Measurements from ENCODE around the gene CSTF1. TPM values are rescaled to one million over a fixed set of nuclear protein-coding genes. Genes with fewer than 3 reads are reported as not detected.

The CSTF1 gene
- polyA plus RNA-seq, 1 of the 3 experiments (the other 2 are of a cell fraction), result 23.4 TPM

DNA sequence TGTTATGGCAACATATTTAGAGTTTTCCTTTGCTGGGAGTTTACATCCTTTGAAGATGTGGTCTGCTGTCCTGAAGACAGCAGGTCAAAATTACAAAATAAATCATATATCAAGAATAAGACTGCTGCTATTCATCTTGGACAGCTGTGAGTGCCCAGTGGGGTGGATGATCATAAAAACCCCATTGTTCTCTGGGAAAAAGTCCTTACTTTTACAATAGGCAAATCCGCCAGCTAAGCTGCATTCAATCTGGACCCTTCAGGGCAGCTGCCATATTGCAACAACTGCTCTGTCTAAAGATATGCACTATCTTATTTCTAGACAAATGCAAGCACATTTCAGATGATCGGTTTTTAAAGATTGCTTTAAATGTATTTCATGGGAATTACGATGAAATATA is 39.0 kb downstream of the CSTF1 start:
- TF ChIP-seq, protein P1, sequence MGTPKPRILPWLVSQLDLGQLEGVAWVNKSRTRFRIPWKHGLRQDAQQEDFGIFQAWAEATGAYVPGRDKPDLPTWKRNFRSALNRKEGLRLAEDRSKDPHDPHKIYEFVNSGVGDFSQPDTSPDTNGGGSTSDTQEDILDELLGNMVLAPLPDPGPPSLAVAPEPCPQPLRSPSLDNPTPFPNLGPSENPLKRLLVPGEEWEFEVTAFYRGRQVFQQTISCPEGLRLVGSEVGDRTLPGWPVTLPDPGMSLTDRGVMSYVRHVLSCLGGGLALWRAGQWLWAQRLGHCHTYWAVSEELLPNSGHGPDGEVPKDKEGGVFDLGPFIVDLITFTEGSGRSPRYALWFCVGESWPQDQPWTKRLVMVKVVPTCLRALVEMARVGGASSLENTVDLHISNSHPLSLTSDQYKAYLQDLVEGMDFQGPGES (IDR thresholded peaks at IDR 0.05; ENCODE audit: low read depth, low read length), result no peak
- TF ChIP-seq POLR2AphosphoS5 (IDR thresholded peaks at IDR 0.05; ENCODE audit: low read depth, low read length), result no peak
- no peak for TF ChIP-seq EP300 (IDR thresholded peaks at IDR 0.05; ENCODE audit: borderline replicate concordance in 1 of 2, low read depth in 1 of 2, low read length in 1 of 2)
- TF ChIP-seq TCF12 (IDR thresholded peaks at IDR 0.05), result no peak
- no peak for TF ChIP-seq NRF1 (IDR thresholded peaks at IDR 0.05; ENCODE audit: low read depth, low read length)
- TF ChIP-seq FOXM1 (IDR thresholded peaks at IDR 0.05; ENCODE audit: low read depth), result no peak
- no peak for TF ChIP-seq RAD21 (IDR thresholded peaks at IDR 0.05; ENCODE audit: low read length)
- TF ChIP-seq YY1 (IDR thresholded peaks at IDR 0.05; ENCODE audit: low read depth), result no peak
- TF ChIP-seq TEAD4 (IDR thresholded peaks at IDR 0.05; ENCODE audit: borderline replicate concordance, insufficient read depth), result no peak
- TF ChIP-seq SIN3A (IDR thresholded peaks at IDR 0.05; ENCODE audit: borderline replicate concordance, low read depth, low read length), result no peak
- TF ChIP-seq NFIC (IDR thresholded peaks at IDR 0.05; ENCODE audit: borderline replicate concordance), result no peak
- TF ChIP-seq GATA2 (CRISPR knock-in tag; IDR thresholded peaks at IDR 0.05), result no peak
- WGBS (ENCODE audit: low lambda C conversion rate), result 46% methylated on average over 3 of the region's 3 CpGs
- no peak overlapping the region for H3K4me3 ChIP-seq (ENCODE audit: low read depth in 2 of 2, low read length in 1 of 2)
- H2AFZ ChIP-seq (ENCODE audit: low read depth), result no peak overlapping the region
- H3K9me2 ChIP-seq, result no peaks in the 10 kb centered on the region
- no peaks in the 10 kb centered on the region for H3K9me3 ChIP-seq
- ChIA-PET POLR2A (no interaction called here), CTCF (no interaction called here)
- DNase-seq, result no peak
- H3K27me3 ChIP-seq (ENCODE audit: insufficient read depth), result no peaks in the 10 kb centered on the region
- H3K27ac ChIP-seq (ENCODE audit: low read depth in 2 of 2, low read length in 1 of 2), result no peak overlapping the region
- no peak overlapping the region for H3K9ac ChIP-seq
- no peaks in the 10 kb centered on the region; a peak in 1 of 4 replicates for H3K4me1 ChIP-seq (ENCODE audit: control insufficient read depth in 1 of 2, insufficient read depth in 2 of 2, low read depth in 1 of 2, low read length in 1 of 2)
- no peak overlapping the region for H3K4me2 ChIP-seq
- no peaks in the 10 kb centered on the region for H3F3A ChIP-seq (replicated peaks; ENCODE audit: insufficient read depth)
- H4K20me1 ChIP-seq (ENCODE audit: insufficient read depth), result no peaks in the 10 kb centered on the region
- no peaks in the 10 kb centered on the region for H3K79me2 ChIP-seq (ENCODE audit: insufficient read depth)
- H3K36me3 ChIP-seq (replicated peaks in 1 of 2; ENCODE audit: control insufficient read depth in 1 of 2, insufficient read depth in 2 of 2, low read length in 1 of 2), result no peaks in the 10 kb centered on the region

DNA sequence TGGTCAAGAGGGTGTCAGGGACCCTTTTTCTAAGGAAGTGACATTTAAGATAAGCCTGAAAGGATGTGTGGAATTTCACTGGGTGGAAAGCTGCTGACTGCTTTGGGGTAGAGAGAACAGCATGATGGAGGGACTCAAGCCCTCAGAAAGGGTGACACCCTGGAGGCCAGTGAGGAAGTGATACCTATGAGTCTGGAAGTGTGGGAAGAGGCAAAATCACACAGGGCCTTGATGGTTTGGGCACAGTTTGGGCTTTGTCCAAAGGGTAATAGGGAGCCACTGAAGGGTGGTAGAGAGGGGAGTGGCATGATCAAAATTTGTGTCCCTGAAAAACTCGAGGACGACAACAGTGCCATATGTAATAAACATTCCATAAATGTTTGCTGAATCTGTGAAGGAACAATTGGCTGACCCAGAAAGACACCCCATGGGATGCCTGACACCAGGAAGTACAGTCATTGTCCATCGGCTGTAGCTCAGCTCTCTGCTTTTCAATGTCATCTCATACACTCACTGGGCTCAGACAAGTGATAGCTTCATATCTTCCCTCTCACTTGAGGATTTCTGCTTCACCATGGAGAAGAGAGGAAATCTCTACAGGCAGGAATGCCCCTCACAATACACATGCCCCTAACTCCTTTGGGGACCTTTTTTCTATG is 40.9 kb downstream of the CSTF1 start:
- Histone ChIP-seq H3K9me3 (no peaks in the 10 kb centered on the region), H2AFZ (ENCODE audit: low read depth) (peak overlapping the region; percentile 40; the same call in 1 of the 2 replicates), H3F3A (replicated peaks; ENCODE audit: insufficient read depth) (no peaks in the 10 kb centered on the region), H3K27me3 (ENCODE audit: insufficient read depth) (no peaks in the 10 kb centered on the region), H3K36me3 (replicated peaks in 1 of 2; ENCODE audit: control insufficient read depth in 1 of 2, insufficient read depth in 2 of 2, low read length in 1 of 2) (no peaks in the 10 kb centered on the region), H3K9me2 (no peaks in the 10 kb centered on the region), H3K27ac (ENCODE audit: low read depth in 2 of 2, low read length in 1 of 2) (no peak overlapping the region), H3K4me1 (ENCODE audit: control insufficient read depth in 1 of 2, insufficient read depth in 2 of 2, low read depth in 1 of 2, low read length in 1 of 2) (no peaks in the 10 kb centered on the region; a peak in 1 of 4 replicates), H4K20me1 (ENCODE audit: insufficient read depth) (no peaks in the 10 kb centered on the region), H3K4me2 (no peak overlapping the region), H3K4me3 (ENCODE audit: low read depth in 2 of 2, low read length in 1 of 2) (no peak overlapping the region), H3K9ac (no peak overlapping the region), H3K79me2 (ENCODE audit: insufficient read depth) (no peaks in the 10 kb centered on the region)
- POLR2A ChIA-PET, result no interaction called here
- WGBS (ENCODE audit: low lambda C conversion rate), result 51% methylated on average over 3 of the region's 3 CpGs
- no peak for DNase-seq
- CTCF ChIA-PET, result interaction anchor here (1.3 to 1.5 kb wide), 2 partner anchors 14 to 35 kb away, joined by 3 read pairs; no protein-coding TSS in a partner anchor
- TF ChIP-seq MEF2A (IDR thresholded peaks at IDR 0.05; ENCODE audit: borderline replicate concordance, low read depth) (no peak), EP300 (IDR thresholded peaks at IDR 0.05; ENCODE audit: borderline replicate concordance in 1 of 2, low read depth in 1 of 2, low read length in 1 of 2) (no peak), MXI1 (IDR thresholded peaks at IDR 0.05; ENCODE audit: low read depth, low read length) (no peak), SMC3 (IDR thresholded peaks at IDR 0.05; ENCODE audit: low read depth, low read length) (no peak), TCF12 (IDR thresholded peaks at IDR 0.05) (no peak), RFX5 (IDR thresholded peaks at IDR 0.05; ENCODE audit: low read length) (no peak), NRF1 (IDR thresholded peaks at IDR 0.05; ENCODE audit: low read depth, low read length) (no peak), GATA2 (CRISPR knock-in tag; IDR thresholded peaks at IDR 0.05) (no peak), TAF1 (IDR thresholded peaks at IDR 0.05; ENCODE audit: borderline replicate concordance, low read depth, low read length) (no peak)
- TF ChIP-seq, protein P2, sequence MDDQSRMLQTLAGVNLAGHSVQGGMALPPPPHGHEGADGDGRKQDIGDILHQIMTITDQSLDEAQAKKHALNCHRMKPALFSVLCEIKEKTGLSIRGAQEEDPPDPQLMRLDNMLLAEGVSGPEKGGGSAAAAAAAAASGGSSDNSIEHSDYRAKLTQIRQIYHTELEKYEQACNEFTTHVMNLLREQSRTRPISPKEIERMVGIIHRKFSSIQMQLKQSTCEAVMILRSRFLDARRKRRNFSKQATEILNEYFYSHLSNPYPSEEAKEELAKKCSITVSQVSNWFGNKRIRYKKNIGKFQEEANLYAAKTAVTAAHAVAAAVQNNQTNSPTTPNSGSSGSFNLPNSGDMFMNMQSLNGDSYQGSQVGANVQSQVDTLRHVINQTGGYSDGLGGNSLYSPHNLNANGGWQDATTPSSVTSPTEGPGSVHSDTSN (IDR thresholded peaks at IDR 0.05), result no peak
- TF ChIP-seq, protein P1 (IDR thresholded peaks at IDR 0.05; ENCODE audit: low read depth, low read length), result no peak
- TF ChIP-seq, protein P3, sequence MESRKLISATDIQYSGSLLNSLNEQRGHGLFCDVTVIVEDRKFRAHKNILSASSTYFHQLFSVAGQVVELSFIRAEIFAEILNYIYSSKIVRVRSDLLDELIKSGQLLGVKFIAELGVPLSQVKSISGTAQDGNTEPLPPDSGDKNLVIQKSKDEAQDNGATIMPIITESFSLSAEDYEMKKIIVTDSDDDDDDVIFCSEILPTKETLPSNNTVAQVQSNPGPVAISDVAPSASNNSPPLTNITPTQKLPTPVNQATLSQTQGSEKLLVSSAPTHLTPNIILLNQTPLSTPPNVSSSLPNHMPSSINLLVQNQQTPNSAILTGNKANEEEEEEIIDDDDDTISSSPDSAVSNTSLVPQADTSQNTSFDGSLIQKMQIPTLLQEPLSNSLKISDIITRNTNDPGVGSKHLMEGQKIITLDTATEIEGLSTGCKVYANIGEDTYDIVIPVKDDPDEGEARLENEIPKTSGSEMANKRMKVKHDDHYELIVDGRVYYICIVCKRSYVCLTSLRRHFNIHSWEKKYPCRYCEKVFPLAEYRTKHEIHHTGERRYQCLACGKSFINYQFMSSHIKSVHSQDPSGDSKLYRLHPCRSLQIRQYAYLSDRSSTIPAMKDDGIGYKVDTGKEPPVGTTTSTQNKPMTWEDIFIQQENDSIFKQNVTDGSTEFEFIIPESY (IDR thresholded peaks at IDR 0.05; ENCODE audit: borderline replicate concordance, low read depth), result no peak
- TF ChIP-seq, protein P4, sequence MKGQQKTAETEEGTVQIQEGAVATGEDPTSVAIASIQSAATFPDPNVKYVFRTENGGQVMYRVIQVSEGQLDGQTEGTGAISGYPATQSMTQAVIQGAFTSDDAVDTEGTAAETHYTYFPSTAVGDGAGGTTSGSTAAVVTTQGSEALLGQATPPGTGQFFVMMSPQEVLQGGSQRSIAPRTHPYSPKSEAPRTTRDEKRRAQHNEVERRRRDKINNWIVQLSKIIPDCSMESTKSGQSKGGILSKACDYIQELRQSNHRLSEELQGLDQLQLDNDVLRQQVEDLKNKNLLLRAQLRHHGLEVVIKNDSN (IDR thresholded peaks at IDR 0.05; ENCODE audit: borderline replicate concordance, low read depth), result no peak
